Measurements from ENCODE around the gene MZT2B.
"Not testable (repeated sequence)": the region's sequence is repeated elsewhere in the genome, so short reads cannot be mapped to it uniquely, and the experiment has no call there.

DNA sequence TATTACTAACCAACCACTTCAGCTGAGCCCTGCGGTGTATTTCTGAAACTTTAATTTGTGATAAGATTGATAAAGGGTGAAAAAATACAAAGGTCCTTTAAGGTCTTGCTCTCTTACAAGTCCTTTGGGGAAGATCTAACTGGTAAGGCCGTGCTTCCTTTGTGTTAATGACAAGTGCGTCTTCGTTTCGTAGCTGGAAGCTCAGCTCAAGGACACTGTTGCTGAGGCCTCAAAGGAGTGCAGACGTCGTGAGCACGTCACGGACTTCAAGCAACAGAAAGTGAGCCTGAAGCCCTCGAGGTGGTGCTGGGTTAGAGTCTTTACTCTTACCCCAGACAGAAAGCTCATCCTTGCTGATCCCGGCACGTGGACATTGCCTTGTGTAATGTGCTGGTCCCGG, 25.0 kb downstream of the MZT2B start:
- TF ChIP-seq, protein P1, sequence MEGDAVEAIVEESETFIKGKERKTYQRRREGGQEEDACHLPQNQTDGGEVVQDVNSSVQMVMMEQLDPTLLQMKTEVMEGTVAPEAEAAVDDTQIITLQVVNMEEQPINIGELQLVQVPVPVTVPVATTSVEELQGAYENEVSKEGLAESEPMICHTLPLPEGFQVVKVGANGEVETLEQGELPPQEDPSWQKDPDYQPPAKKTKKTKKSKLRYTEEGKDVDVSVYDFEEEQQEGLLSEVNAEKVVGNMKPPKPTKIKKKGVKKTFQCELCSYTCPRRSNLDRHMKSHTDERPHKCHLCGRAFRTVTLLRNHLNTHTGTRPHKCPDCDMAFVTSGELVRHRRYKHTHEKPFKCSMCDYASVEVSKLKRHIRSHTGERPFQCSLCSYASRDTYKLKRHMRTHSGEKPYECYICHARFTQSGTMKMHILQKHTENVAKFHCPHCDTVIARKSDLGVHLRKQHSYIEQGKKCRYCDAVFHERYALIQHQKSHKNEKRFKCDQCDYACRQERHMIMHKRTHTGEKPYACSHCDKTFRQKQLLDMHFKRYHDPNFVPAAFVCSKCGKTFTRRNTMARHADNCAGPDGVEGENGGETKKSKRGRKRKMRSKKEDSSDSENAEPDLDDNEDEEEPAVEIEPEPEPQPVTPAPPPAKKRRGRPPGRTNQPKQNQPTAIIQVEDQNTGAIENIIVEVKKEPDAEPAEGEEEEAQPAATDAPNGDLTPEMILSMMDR (IDR thresholded peaks at IDR 0.05; ENCODE audit: insufficient read depth, low read length), result not testable (repeated sequence)
- not testable (repeated sequence) for TF ChIP-seq POLR2AphosphoS5 (IDR thresholded peaks at IDR 0.05; ENCODE audit: low read depth); GABPA (IDR thresholded peaks at IDR 0.05; ENCODE audit: low read depth); SPI1 (IDR thresholded peaks at IDR 0.05; ENCODE audit: borderline replicate concordance, low read depth)
